T47D (cell line): ENCODE measurements around the gene TBXA2R.
A peak's percentile ranks its signal among the peaks of the same experiment; 100 is the strongest.

Experiments
- DNase-seq, 2 experiments: peaks; one replicate each; pipeline versions ENCODE4 v3.0.0 to v3.0.0-alpha.2; 2011 to 2012; ENCODE audit warnings: low read depth in 1 of 2, low spot score in 1 of 2
- JUND ChIP-seq: IDR thresholded peaks from 2 replicates; pipeline ENCODE4 v1.6.1; 2012; ENCODE audit warnings: low read depth
- in situ Hi-C: cut with HindIII; loops from 2 replicates; pipeline ENCODE4 v1.10.0; 2016; ENCODE audit warnings: low sequenced_read_pairs, low pct_unique_long_range_greater_than_20kb

Gene TBXA2R

DNA sequence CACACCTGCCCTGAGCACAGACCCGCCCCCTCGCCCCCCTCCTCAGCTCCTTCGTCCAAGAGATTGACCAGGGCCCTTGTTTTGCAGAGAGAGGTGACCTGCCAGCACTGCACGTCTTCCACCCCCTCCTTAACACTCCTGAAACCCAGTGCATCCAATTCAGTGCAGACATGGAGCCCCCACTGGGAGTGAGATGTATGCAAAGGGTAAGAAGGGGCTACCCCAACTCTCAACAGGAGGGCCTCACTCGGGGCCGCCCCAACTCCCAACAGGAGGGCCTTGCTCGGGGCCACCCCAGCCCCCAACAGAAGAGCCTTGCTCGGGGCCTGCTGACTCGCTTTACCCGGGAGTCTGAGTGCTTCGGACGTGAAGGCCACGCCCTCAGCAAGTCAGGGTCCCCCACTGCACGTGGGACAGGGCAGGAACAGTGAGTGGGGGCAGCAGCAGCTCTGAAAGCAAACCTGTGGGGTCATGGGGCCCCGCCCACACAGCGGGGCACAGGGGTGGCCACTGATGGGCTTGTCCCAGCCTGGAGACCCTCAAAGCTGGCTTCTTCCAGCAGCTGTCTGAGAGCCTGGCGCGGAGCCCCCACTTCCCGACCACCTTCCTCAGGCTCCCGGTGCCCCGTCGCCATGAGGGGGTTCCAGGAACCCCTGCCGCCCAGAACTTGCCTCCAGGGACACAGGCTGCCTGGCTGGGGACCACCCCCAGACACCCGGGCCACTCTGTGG is 14.3 kb upstream of the TBXA2R start:
- DNase-seq = no peak
- TF ChIP-seq JUND = no peak
- in situ Hi-C loops = no loop called here

- DNase-seq = no peak
- TF ChIP-seq JUND = no peak
- in situ Hi-C loops = no loop called here
These were observed 13.6 kb upstream of the TBXA2R start for GRCh38 chr19:3620145-3620816.

GRCh38 chr19:3619631-3620012 is 12.9 kb upstream of the TBXA2R start:
- in situ Hi-C loops = no loop called here
- DNase-seq = no peak
- no peak for TF ChIP-seq JUND

- no peak for DNase-seq
- in situ Hi-C loops = no loop called here
- TF ChIP-seq JUND = no peak
These were observed 12.3 kb upstream of the TBXA2R start for GRCh38 chr19:3618811-3619630.

- in situ Hi-C loops = no loop called here
- DNase-seq = peak; percentile 33 to 55
- no peak for TF ChIP-seq JUND
These were observed 11.6 kb upstream of the TBXA2R start for GRCh38 chr19:3618144-3618810.

DNA sequence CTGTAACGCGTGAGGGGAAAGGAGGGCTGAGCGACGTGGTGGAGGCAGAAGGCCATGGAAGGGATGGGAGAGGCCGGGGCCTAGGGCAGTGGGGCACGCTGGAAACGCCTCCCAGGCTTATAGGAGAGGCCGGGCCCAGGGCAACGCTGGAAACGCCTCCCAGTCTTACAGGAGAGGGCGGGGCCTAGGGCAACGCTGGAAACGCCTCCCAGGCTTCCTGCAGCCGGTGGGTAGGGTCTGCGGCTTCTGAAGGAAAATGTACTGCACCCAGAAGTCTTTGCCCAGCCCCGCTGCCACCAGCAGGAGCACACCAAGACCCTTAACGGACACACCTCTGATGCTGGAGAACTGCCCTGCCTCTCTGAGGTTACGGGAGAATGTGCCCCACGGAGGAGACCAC is 10.8 kb upstream of the TBXA2R start:
- in situ Hi-C loops = no loop called here
- TF ChIP-seq JUND = no peak

GRCh38 chr19:3615524-3616135 is 9.0 kb upstream of the TBXA2R start:
- TF ChIP-seq JUND = no peak
- in situ Hi-C loops = no loop called here
- no peak for DNase-seq

More for the DNA sequence above, 10.8 kb upstream of the TBXA2R start:
- DNase-seq = no peak

GRCh38 chr19:3614858-3615505 is 8.3 kb upstream of the TBXA2R start:
- in situ Hi-C loops = no loop called here
- no peak for TF ChIP-seq JUND
- no peak for DNase-seq

GRCh38 chr19:3613818-3614661 is 7.4 kb upstream of the TBXA2R start:
- no peak for TF ChIP-seq JUND
- in situ Hi-C loops = no loop called here
- DNase-seq = no peak

GRCh38 chr19:3612901-3613741 is 6.4 kb upstream of the TBXA2R start:
- no peak for TF ChIP-seq JUND
- in situ Hi-C loops = no loop called here
- DNase-seq = no peak
